Esophagus squamous epithelium (tissue), 5 donors: ENCODE data around the gene CSNK1G1. TPM values are rescaled to one million over a fixed set of nuclear protein-coding genes. Genes with fewer than 3 reads are reported as not detected.

Experiments used
- DNase-seq: peaks from one replicate; lab custom pipeline; 2025; lab: John Stamatoyannopoulos, UW
- H3K27ac ChIP-seq, 4 donors: fragments of 200-600 bp; sonication (generic); one replicate each; pipeline ENCODE4 v1.5.1; 2016 to 2019; ENCODE audit warnings: mild to moderate bottlenecking in 1 of 4
- H3K27me3 ChIP-seq, 4 donors: fragments of 200-600 bp; sonication (generic); 1 replicate in 3 of 4; 2 replicates in 1 of 4; pipeline versions ENCODE4 v1.5.1 to v1.6.0; 2017 to 2021; ENCODE audit warnings: antibody characterized with exemption in 1 of 4
- H3K36me3 ChIP-seq, 3 donors: fragments of 200-600 bp; sonication (generic); one replicate each; pipeline ENCODE4 v1.5.1; 2016 to 2019
- H3K4me1 ChIP-seq, 3 donors: fragments of 200-600 bp; sonication (generic); one replicate each; pipeline ENCODE4 v1.5.1; 2017 to 2019
- H3K4me3 ChIP-seq, 4 donors: fragments of 200-600 bp; sonication (generic); 1 replicate in 3 of 4; 2 replicates in 1 of 4; pipeline ENCODE4 v1.5.1; 2016 to 2019; ENCODE audit warnings: mild to moderate bottlenecking in 2 of 4, moderate library complexity in 1 of 4
- H3K9me3 ChIP-seq, 3 donors: fragments of 200-600 bp; sonication (generic); one replicate each; pipeline ENCODE4 v1.5.1; 2016 to 2019
- CTCF ChIP-seq, 6 experiments: fragments of 450-650 bp in 4 of 6; fragments of 200-600 bp in 2 of 6; sonication (generic) in 2 of 6; IDR thresholded peaks; one replicate each; pipeline ENCODE4 v1.5.1; 2016 to 2019; ENCODE audit warnings: antibody characterized with exemption in 6 of 6, mild to moderate bottlenecking in 4 of 6, moderate library complexity in 4 of 6
- POLR2A ChIP-seq, 4 donors: fragments of 450-650 bp; IDR thresholded peaks; one replicate each; pipeline ENCODE4 v1.6.1; 2017; ENCODE audit warnings: antibody characterized with exemption in 4 of 4, mild to moderate bottlenecking in 4 of 4, moderate library complexity in 3 of 4
- WGBS, 2 donors: methylation state at CpG; one replicate each; pipeline ENCODE4 v1.1.5; 2018; 5-methylcytosine and 5-hydroxymethylcytosine counted together
- intact Hi-C: fragments of 100-400 bp; cut with DNase I; formaldehyde crosslinking; loops from one replicate; pipeline ENCODE4 v1.15.0; 2022
- total RNA-seq, 4 donors: library from RNA; depleted of rRNA; stranded (reverse); fragments of >200 nt; gene quantifications; one replicate each; pipeline ENCODE4 v1.1.0, GENCODE V29; 2016
- donor health status: DM: yes; HTN: yes; CAD: no.

Gene CSNK1G1
- total RNA-seq, 4 donors from 2014 or later = 15.0 to 21.4 (median 16.8) TPM

GRCh38 chr15:64233299-64233698 lies 122.7 kb downstream of the CSNK1G1 start:
- 96 to 97% methylated on average over 4 of the region's 4 CpGs for WGBS, 2 donors
- no peak overlapping the region for H3K27ac ChIP-seq
- no peak for DNase-seq
- peaks cover 0 to 5% (median 0%) of the 10 kb centered on the region in 3 donors for H3K4me1 ChIP-seq
- intact Hi-C loops = no loop called here
- no peak for TF ChIP-seq CTCF (IDR thresholded peaks at IDR 0.05)
- no peak for TF ChIP-seq POLR2A (IDR thresholded peaks at IDR 0.05)
- no peaks in the 10 kb centered on the region for H3K27me3 ChIP-seq
- H3K4me3 ChIP-seq = no peak overlapping the region
- H3K9me3 ChIP-seq = no peaks in the 10 kb centered on the region
- no peaks in the 10 kb centered on the region for H3K36me3 ChIP-seq

- intact Hi-C loops = no loop called here
These were observed 123.6 kb downstream of the CSNK1G1 start for GRCh38 chr15:64232400-64232799.

GRCh38 chr15:64229129-64229724 lies 126.7 kb downstream of the CSNK1G1 start:
- DNase-seq = no peak
- Histone ChIP-seq H3K9me3 (peaks cover 0 to 5% (median 4%) of the 10 kb centered on the region in 3 donors), H3K4me1 (peaks cover 0 to 16% (median 0%) of the 10 kb centered on the region in 3 donors), H3K4me3 (no peak overlapping the region), H3K27ac (no peak overlapping the region), H3K27me3 (no peaks in the 10 kb centered on the region), H3K36me3 (no peaks in the 10 kb centered on the region)
- no peak for TF ChIP-seq POLR2A (IDR thresholded peaks at IDR 0.05)
- TF ChIP-seq CTCF (IDR thresholded peaks at IDR 0.05) = no peak
- intact Hi-C loops = no loop called here
- 74 to 87% methylated on average over 2 of the region's 2 CpGs for WGBS, 2 donors

More at GRCh38 chr15:64232400-64232799, 123.6 kb downstream of the CSNK1G1 start:
- Histone ChIP-seq H3K27me3 (no peaks in the 10 kb centered on the region), H3K4me1 (peaks cover 0 to 5% (median 0%) of the 10 kb centered on the region in 3 donors), H3K27ac (no peak overlapping the region), H3K4me3 (no peak overlapping the region), H3K9me3 (no peaks in the 10 kb centered on the region), H3K36me3 (no peaks in the 10 kb centered on the region)
- no peak for DNase-seq
- WGBS, 2 donors = 67% methylated on average over 1 of the region's 1 CpG; no CpG with 5 or more reads in 1 of the 2 donors
- TF ChIP-seq CTCF (IDR thresholded peaks at IDR 0.05) (no peak), POLR2A (IDR thresholded peaks at IDR 0.05) (no peak)

GRCh38 chr15:64225804-64226203 lies 130.2 kb downstream of the CSNK1G1 start:
- no peaks in the 10 kb centered on the region for H3K36me3 ChIP-seq
- H3K27ac ChIP-seq = no peak overlapping the region
- H3K4me3 ChIP-seq = no peak overlapping the region
- H3K27me3 ChIP-seq = no peaks in the 10 kb centered on the region
- H3K4me1 ChIP-seq = peaks cover 0 to 25% (median 0%) of the 10 kb centered on the region in 3 donors
- H3K9me3 ChIP-seq = peaks cover 0 to 5% (median 4%) of the 10 kb centered on the region in 3 donors
- DNase-seq = no peak
- intact Hi-C loops = no loop called here
- WGBS, 2 donors = 99% methylated on average over 11 of the region's 11 CpGs
- TF ChIP-seq POLR2A (IDR thresholded peaks at IDR 0.05) (no peak), CTCF (IDR thresholded peaks at IDR 0.05) (no peak)

GRCh38 chr15:64224511-64224910 lies 131.5 kb downstream of the CSNK1G1 start:
- H3K9me3 ChIP-seq = peaks cover 0 to 5% (median 4%) of the 10 kb centered on the region in 3 donors
- WGBS, 2 donors = 40 to 41% methylated on average over 2 of the region's 2 CpGs
- H3K27me3 ChIP-seq = no peaks in the 10 kb centered on the region
- peaks cover 0 to 20% (median 0%) of the 10 kb centered on the region in 3 donors for H3K4me1 ChIP-seq
- TF ChIP-seq CTCF (IDR thresholded peaks at IDR 0.05) (no peak), POLR2A (IDR thresholded peaks at IDR 0.05) (no peak)
- H3K4me3 ChIP-seq = no peak overlapping the region
- DNase-seq = no peak
- no peaks in the 10 kb centered on the region for H3K36me3 ChIP-seq
- peak overlapping the region in 1 of 4 donors; percentile 35 for H3K27ac ChIP-seq
- intact Hi-C loops = no loop called here
